ENCODE data around the gene PPP1R10.

DNA sequence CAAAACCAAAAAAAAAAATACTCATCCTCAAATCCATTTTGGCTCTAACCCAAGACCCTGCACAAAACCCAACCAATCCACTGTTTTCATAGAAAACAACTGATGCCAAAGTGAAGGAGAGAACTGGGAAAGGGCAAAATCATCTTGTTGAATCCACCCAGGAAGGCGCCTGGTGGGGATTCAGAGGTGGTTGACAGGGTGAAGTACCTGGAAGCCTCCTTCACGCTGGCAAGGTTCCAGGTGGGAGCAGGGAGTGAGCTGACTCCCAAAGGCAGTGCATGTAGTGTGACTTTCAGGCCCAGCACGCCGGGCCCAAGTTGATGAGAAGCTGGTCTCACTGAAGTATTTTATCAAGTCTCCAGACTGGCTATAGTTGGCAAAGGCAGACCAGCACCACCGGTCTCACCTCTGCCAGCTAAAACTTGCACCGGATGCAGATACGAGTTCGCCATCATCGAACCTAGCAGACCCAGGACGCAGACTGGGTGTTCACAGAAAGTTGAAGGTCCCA, 16.5 kb downstream of the PPP1R10 start:
- TF ChIP-seq, protein P1, sequence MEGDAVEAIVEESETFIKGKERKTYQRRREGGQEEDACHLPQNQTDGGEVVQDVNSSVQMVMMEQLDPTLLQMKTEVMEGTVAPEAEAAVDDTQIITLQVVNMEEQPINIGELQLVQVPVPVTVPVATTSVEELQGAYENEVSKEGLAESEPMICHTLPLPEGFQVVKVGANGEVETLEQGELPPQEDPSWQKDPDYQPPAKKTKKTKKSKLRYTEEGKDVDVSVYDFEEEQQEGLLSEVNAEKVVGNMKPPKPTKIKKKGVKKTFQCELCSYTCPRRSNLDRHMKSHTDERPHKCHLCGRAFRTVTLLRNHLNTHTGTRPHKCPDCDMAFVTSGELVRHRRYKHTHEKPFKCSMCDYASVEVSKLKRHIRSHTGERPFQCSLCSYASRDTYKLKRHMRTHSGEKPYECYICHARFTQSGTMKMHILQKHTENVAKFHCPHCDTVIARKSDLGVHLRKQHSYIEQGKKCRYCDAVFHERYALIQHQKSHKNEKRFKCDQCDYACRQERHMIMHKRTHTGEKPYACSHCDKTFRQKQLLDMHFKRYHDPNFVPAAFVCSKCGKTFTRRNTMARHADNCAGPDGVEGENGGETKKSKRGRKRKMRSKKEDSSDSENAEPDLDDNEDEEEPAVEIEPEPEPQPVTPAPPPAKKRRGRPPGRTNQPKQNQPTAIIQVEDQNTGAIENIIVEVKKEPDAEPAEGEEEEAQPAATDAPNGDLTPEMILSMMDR (conservative IDR thresholded peaks at IDR 0.05; ENCODE audit: low read depth, low read length): no peak
- TF ChIP-seq EZH2 (IDR thresholded peaks at IDR 0.05; ENCODE audit: borderline replicate concordance, low read depth, low read length, poor library complexity, severe bottlenecking): no peak

All from A673 (cell line).